ENCODE data around the gene HS3ST3B1. TPM values are rescaled to one million over a fixed set of nuclear protein-coding genes. Genes with fewer than 3 reads are reported as not detected.

The HS3ST3B1 gene
- total and polyA plus RNA-seq, 9 donors: 3.2 to 9.9 (median 5.9) TPM

GRCh38 chr17:14354807-14355206 is 53.9 kb downstream of the HS3ST3B1 start:
- H3K27me3 ChIP-seq: no peaks in the 10 kb centered on the region
- no peak for DNase-seq
- intact Hi-C loops (cut with DNase I): no loop called here
- TF ChIP-seq POLR2A (IDR thresholded peaks at IDR 0.05) (no peak), EP300 (IDR thresholded peaks at IDR 0.05) (no peak), CTCF (IDR thresholded peaks at IDR 0.05) (no peak)
- H3K36me3 ChIP-seq: no peaks in the 10 kb centered on the region
- WGBS, 3 donors: 92 to 98% (median 93%) methylated on average over 2 of the region's 2 CpGs
- H3K9me3 ChIP-seq: no peaks in the 10 kb centered on the region
- no peak overlapping the region for H3K4me3 ChIP-seq
- peaks cover 3% of the 10 kb centered on the region for H3K4me1 ChIP-seq (ENCODE audit: insufficient read depth)
- H3K27ac ChIP-seq: no peak overlapping the region

- Histone ChIP-seq H3K9me3 (no peaks in the 10 kb centered on the region), H3K4me3 (no peak overlapping the region), H3K27ac (no peak overlapping the region), H3K4me1 (ENCODE audit: insufficient read depth) (peaks cover 3% of the 10 kb centered on the region), H3K27me3 (no peaks in the 10 kb centered on the region), H3K36me3 (no peaks in the 10 kb centered on the region)
- DNase-seq: no peak
- intact Hi-C loops (cut with DNase I): no loop called here
- TF ChIP-seq CTCF (IDR thresholded peaks at IDR 0.05) (no peak), POLR2A (IDR thresholded peaks at IDR 0.05) (no peak), EP300 (IDR thresholded peaks at IDR 0.05) (no peak)
Observed at GRCh38 chr17:14355556-14355955, 54.7 kb downstream of the HS3ST3B1 start.

GRCh38 chr17:14359163-14360020 is 58.5 kb downstream of the HS3ST3B1 start:
- H3K27me3 ChIP-seq: no peaks in the 10 kb centered on the region
- no peak overlapping the region for H3K27ac ChIP-seq
- H3K4me1 ChIP-seq (ENCODE audit: insufficient read depth): no peaks in the 10 kb centered on the region
- H3K36me3 ChIP-seq: no peaks in the 10 kb centered on the region
- no peak for DNase-seq
- no peaks in the 10 kb centered on the region for H3K9me3 ChIP-seq
- intact Hi-C loops (cut with DNase I): loop anchor here in 1 of 4 donors (10.0 kb wide), 1 partner anchor 65 kb away; no protein-coding TSS in a partner anchor
- TF ChIP-seq CTCF (IDR thresholded peaks at IDR 0.05) (no peak), EP300 (IDR thresholded peaks at IDR 0.05) (no peak), POLR2A (IDR thresholded peaks at IDR 0.05) (no peak)
- WGBS, 3 donors: 62 to 65% (median 63%) methylated on average over 8 of the region's 8 CpGs
- H3K4me3 ChIP-seq: no peak overlapping the region

- no peak overlapping the region for H3K4me3 ChIP-seq
- WGBS, 3 donors: 63 to 79% (median 76%) methylated on average over 4 of the region's 4 CpGs
- no peaks in the 10 kb centered on the region for H3K36me3 ChIP-seq
- no peaks in the 10 kb centered on the region for H3K4me1 ChIP-seq (ENCODE audit: insufficient read depth)
- H3K9me3 ChIP-seq: no peaks in the 10 kb centered on the region
- no peak overlapping the region for H3K27ac ChIP-seq
- H3K27me3 ChIP-seq: no peaks in the 10 kb centered on the region
- no peak for DNase-seq
- intact Hi-C loops (cut with DNase I): loop anchor here in 1 of 4 donors (10.0 kb wide), 1 partner anchor 64 kb away; no protein-coding TSS in a partner anchor
- TF ChIP-seq EP300 (IDR thresholded peaks at IDR 0.05) (no peak), CTCF (IDR thresholded peaks at IDR 0.05) (no peak), POLR2A (IDR thresholded peaks at IDR 0.05) (no peak)
Observed at GRCh38 chr17:14360856-14361255, 60.0 kb downstream of the HS3ST3B1 start.

All from ovary (tissue), 9 donors.